ENCODE measurements around the gene CHD3.
A peak's percentile ranks its signal among the peaks of the same experiment; 100 is the strongest.

Gene CHD3

DNA sequence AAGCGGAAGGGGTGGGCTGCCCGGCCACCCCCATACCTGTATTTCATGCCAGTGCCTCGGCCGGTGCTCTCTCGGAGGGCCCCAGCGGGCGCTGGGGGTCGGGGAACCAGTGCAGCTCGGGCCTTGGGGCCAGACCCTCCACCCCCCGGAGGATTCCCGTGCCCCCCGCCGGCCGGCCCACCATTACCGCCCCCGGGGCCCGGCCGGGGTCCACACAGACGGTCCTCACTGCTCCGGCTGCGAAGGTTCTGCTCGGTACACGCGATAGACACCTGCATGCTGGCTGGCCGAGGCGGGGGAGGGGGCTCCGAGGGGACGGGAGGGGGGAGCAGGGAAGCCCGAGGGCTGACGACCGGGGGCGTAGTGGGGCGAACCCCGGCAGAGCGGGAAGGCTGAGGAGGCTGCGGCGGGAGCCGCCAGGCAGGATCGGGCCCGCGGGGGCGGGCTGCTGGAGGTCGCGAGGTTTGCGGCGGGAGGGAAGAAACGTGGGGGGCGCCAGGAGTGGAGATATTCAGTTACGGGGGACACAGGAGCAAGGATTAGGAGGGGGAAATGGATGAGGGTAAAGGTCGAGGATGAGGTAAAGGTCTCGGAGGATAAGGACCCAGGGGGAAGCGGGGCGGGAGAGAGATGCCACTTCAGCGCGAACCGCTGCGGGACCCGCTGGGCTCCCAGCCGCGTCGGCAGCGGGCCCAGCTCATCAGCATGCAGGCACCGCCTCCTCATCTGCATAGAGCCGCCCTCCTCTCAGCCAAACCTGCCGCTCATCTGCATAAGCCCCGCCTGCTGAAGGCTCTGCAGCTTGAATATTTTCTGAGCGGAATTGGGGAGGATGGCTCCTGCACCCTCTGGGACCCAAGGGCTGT, 40.8 kb downstream of the CHD3 start, which contains the start of gene KCNAB3:
Gene KCNAB3, minus strand, starts transcription at position 699 of the 866 bp plus-strand sequence. Its CDS starts 421 bp downstream, at position 278.
- Histone ChIP-seq H3K9ac (ENCODE audit: low read length) (no peak within 1 kb of the TSS), H3K36me3 (ENCODE audit: control insufficient read depth, insufficient read depth, low read length, severe bottlenecking) (no peaks in the 10 kb centered on the region), H3K9me3 (ENCODE audit: control insufficient read depth, low read length) (no peaks in the 10 kb centered on the region), H3K27me3 (replicated peaks; ENCODE audit: control insufficient read depth, insufficient read depth, low read length) (no peaks in the 10 kb centered on the region), H3K4me1 (ENCODE audit: control insufficient read depth, insufficient read depth, low read length) (peaks cover 24% of the 10 kb centered on the region), H3K4me3 (ENCODE audit: low read length) (peak within 1 kb of the TSS; percentile 99)
- DNase-seq (ENCODE audit: low read depth) = peak; percentile 89

DNA sequence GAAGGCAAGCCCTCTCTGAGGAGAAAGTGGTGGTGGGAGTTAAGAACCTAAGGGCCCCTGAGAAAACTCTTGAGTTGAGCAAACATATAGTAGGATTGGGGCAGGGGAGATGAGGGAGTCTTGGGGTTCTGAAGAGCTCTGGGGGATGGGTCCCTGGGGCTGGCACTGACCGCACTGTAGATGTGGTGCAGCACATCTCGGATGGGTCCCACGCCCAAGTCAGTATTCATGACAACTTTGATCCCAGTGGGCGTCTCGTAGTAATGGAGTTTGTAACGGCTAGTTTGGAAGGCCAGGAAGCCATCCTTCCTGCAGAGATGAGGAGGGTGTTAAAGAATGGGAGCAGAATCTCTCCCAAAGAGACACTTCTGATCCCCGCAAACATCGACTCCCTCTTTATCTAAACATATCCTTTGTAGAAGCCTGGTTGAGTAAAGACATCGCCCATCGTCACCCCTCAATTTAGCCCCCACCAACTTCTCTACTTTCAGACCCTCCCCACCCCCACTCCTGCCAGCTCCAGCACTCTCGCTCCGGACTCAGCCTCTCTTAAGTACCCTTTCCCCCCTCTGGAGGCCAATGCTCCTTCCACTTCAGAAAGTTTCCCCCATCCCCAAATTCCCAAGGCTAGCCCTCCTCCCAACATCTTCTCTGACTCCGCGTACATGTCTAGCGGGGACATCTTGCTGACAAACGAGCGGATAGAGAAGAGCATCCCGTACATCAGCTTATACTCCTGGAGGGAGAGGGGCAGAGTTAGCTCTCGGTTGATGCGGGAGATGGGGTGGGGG, 42.4 kb downstream of the CHD3 start:
- Histone ChIP-seq H3K9me3 (ENCODE audit: control insufficient read depth, low read length) (no peaks in the 10 kb centered on the region), H3K9ac (ENCODE audit: low read length) (peak overlapping the region; percentile 95), H3K36me3 (ENCODE audit: control insufficient read depth, insufficient read depth, low read length, severe bottlenecking) (peaks cover 6% of the 10 kb centered on the region), H3K4me1 (ENCODE audit: control insufficient read depth, insufficient read depth, low read length) (peaks cover 24% of the 10 kb centered on the region), H3K27me3 (replicated peaks; ENCODE audit: control insufficient read depth, insufficient read depth, low read length) (no peaks in the 10 kb centered on the region), H3K4me3 (ENCODE audit: low read length) (peak overlapping the region; percentile 99)
- peak; percentile 19 for DNase-seq (ENCODE audit: low read depth)

DNA sequence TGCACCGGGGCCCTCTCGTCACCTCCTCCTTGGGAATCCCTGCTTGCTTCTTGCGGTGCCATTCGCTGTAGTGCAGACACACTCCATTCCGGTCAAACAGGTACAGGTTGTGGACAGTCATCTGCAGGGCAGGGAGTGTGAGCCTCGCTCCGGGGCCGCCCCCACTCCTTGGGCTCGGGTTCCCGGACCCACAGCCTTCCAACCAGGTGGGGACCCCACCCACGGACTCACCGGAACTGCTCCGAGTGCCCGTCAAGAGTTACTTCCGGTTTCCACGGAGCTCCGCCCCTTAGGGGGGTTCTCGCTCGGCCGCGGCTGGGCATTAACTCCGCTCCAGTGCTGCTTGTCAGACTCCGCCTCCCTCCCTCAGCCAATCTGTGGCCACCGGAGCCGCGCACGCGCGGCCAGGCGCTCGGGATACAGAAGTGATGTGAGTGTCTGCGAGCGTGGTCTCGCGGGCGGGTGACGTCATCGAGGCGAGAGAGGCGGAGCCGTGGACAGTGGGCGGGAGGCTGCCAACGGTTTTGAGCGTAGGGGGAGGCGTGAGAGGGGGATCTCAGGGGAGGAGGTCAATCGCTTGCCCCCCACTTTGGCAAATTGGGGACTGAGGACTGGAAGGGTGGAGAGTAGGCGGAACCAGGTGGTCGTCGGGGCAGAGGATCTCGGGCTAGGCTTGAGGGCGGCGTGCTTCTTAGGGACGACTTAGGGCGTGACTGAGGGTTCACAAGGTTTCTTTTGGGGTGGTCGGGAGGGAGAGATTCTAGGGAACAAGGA, 43.3 kb downstream of the CHD3 start, which contains the start of the genes CNTROB and TRAPPC1:
Gene CNTROB, plus strand, starts transcription at position 498 of the 774 bp plus-strand sequence. CDS start 874 bp downstream, outside the sequence.
Gene TRAPPC1, minus strand, starts transcription at position 238 of the 774 bp plus-strand sequence. Its CDS starts 117 bp downstream, at position 121.
- Histone ChIP-seq H3K4me1 (ENCODE audit: control insufficient read depth, insufficient read depth, low read length) (peaks cover 24% of the 10 kb centered on the region), H3K9me3 (ENCODE audit: control insufficient read depth, low read length) (no peaks in the 10 kb centered on the region), H3K9ac (ENCODE audit: low read length) (peak within 1 kb of the TSS; percentile 95), H3K27me3 (replicated peaks; ENCODE audit: control insufficient read depth, insufficient read depth, low read length) (no peaks in the 10 kb centered on the region), H3K36me3 (ENCODE audit: control insufficient read depth, insufficient read depth, low read length, severe bottlenecking) (peaks cover 15% of the 10 kb centered on the region), H3K4me3 (ENCODE audit: low read length) (peak within 1 kb of the TSS; percentile 99)
- DNase-seq (ENCODE audit: low read depth) = peak; percentile 100

DNA sequence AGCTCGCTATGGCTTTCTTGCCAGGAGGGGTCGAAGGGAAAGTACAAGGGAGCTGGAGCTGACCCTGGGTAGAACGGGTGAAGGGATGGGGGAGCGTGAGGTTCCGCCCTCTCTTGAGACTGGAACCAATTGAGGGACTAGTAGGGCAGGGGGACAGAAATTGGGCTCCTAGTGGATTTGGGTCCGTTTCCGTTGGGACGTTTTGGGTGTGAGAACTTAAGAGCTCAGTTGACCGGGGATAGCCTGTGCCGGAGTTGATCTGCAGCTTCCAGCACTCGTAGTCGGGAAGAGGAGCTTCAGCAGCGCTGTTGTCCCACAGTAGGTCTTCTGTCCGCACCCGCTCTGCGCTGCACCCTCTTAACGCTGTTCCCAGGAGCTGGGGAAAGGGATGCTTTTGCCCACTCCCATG, 43.9 kb downstream of the CHD3 start:
- Histone ChIP-seq H3K27me3 (replicated peaks; ENCODE audit: control insufficient read depth, insufficient read depth, low read length) (no peaks in the 10 kb centered on the region), H3K9ac (ENCODE audit: low read length) (peak overlapping the region; percentile 95), H3K4me1 (ENCODE audit: control insufficient read depth, insufficient read depth, low read length) (peaks cover 24% of the 10 kb centered on the region), H3K36me3 (ENCODE audit: control insufficient read depth, insufficient read depth, low read length, severe bottlenecking) (peaks cover 19% of the 10 kb centered on the region), H3K4me3 (ENCODE audit: low read length) (peak overlapping the region; percentile 99), H3K9me3 (ENCODE audit: control insufficient read depth, low read length) (no peaks in the 10 kb centered on the region)
- DNase-seq (ENCODE audit: low read depth) = peak; percentile 61

DNA sequence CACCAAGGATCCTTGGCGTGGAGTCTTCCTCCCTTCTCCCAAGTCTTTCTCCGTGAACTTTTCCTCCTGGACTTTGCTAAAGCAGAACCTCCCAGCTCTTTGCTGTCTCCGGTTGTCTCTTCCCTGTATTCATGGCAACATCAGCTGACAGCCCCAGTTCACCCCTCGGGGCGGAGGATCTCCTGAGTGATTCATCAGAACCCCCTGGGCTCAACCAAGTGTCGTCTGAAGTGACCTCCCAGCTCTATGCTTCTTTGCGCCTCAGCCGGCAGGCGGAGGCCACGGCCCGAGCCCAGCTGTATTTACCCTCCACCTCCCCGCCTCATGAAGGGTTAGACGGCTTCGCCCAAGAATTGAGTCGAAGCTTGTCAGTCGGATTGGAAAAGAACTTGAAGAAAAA, 44.4 kb downstream of the CHD3 start:
- H3K9ac ChIP-seq (ENCODE audit: low read length) = peak overlapping the region; percentile 95
- no peaks in the 10 kb centered on the region for H3K27me3 ChIP-seq (replicated peaks; ENCODE audit: control insufficient read depth, insufficient read depth, low read length)
- peaks cover 24% of the 10 kb centered on the region for H3K4me1 ChIP-seq (ENCODE audit: control insufficient read depth, insufficient read depth, low read length)
- peak; percentile 60 for DNase-seq (ENCODE audit: low read depth)
- H3K4me3 ChIP-seq (ENCODE audit: low read length) = peak overlapping the region; percentile 99
- no peaks in the 10 kb centered on the region for H3K9me3 ChIP-seq (ENCODE audit: control insufficient read depth, low read length)
- H3K36me3 ChIP-seq (ENCODE audit: control insufficient read depth, insufficient read depth, low read length, severe bottlenecking) = peaks cover 19% of the 10 kb centered on the region

DNA sequence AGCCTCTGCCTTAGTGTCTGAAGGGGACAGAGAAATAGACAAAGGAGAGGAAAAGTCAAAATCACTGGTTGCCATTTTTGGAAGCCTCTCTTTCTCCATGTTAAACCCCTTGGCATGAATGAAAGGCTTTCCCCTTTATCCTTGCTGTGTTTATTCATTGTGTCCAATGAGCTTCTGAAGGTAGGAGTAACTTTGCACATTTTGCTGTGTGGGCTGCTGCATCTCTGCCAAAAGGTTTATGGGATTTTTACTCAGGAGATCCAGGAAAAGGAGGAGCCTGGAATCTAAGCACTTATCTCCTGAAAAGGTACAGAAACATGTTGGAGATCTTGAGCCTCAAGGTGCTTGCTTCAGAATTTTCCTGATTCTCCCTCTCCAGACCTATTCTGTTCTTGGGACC, 47.3 kb downstream of the CHD3 start:
- H3K4me3 ChIP-seq (ENCODE audit: low read length) = no peak overlapping the region
- H3K36me3 ChIP-seq (ENCODE audit: control insufficient read depth, insufficient read depth, low read length, severe bottlenecking) = peaks cover 40% of the 10 kb centered on the region
- no peak for DNase-seq (ENCODE audit: low read depth)
- peaks cover 20% of the 10 kb centered on the region for H3K4me1 ChIP-seq (ENCODE audit: control insufficient read depth, insufficient read depth, low read length)
- no peak overlapping the region for H3K9ac ChIP-seq (ENCODE audit: low read length)
- no peaks in the 10 kb centered on the region for H3K27me3 ChIP-seq (replicated peaks; ENCODE audit: control insufficient read depth, insufficient read depth, low read length)
- H3K9me3 ChIP-seq (ENCODE audit: control insufficient read depth, low read length) = no peaks in the 10 kb centered on the region

DNA sequence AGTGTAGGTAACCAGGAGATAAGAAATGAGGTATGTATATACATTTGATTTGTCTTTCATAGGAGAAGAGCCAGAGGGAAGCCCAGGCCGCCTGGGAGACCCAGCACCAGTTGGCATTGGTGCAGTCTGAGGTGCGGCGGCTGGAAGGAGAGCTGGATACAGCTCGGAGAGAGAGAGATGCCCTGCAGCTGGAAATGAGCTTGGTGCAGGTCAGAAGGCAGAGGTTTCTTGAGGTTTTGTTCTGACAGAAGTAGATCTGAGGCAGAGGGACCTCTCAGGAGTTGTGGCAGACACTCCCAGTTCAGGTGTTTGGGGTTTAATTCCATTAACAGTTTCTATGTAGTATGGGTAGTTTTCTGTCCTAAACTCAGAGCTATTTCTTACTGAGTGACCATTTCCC, 51.4 kb downstream of the CHD3 start:
- Histone ChIP-seq H3K27me3 (replicated peaks; ENCODE audit: control insufficient read depth, insufficient read depth, low read length) (no peaks in the 10 kb centered on the region), H3K4me3 (ENCODE audit: low read length) (no peak overlapping the region), H3K9me3 (ENCODE audit: control insufficient read depth, low read length) (no peaks in the 10 kb centered on the region), H3K36me3 (ENCODE audit: control insufficient read depth, insufficient read depth, low read length, severe bottlenecking) (peaks cover 73% of the 10 kb centered on the region), H3K4me1 (ENCODE audit: control insufficient read depth, insufficient read depth, low read length) (no peaks in the 10 kb centered on the region), H3K9ac (ENCODE audit: low read length) (no peak overlapping the region)
- DNase-seq (ENCODE audit: low read depth) = no peak

DNA sequence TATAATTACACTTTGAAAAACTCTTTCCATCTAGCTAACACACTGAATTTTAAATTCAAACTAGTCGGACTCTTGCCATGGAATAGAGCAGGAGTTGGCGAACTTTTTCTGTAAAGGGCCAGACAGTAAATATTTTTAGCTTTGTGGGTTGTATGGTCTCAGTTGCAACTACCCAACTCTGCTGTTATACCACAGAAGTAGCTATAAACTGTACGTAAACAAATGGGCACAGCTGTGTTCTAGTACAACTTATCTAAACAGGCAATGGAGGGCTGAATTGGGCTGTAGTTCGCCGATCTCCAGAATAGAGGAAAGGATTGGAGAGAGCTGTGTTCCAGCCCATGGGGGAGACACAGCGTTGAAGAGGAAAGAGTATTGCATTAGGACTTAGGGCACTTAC, 52.2 kb downstream of the CHD3 start:
- no peak for DNase-seq (ENCODE audit: low read depth)
- Histone ChIP-seq H3K36me3 (ENCODE audit: control insufficient read depth, insufficient read depth, low read length, severe bottlenecking) (peaks cover 75% of the 10 kb centered on the region), H3K27me3 (replicated peaks; ENCODE audit: control insufficient read depth, insufficient read depth, low read length) (no peaks in the 10 kb centered on the region)

DNA sequence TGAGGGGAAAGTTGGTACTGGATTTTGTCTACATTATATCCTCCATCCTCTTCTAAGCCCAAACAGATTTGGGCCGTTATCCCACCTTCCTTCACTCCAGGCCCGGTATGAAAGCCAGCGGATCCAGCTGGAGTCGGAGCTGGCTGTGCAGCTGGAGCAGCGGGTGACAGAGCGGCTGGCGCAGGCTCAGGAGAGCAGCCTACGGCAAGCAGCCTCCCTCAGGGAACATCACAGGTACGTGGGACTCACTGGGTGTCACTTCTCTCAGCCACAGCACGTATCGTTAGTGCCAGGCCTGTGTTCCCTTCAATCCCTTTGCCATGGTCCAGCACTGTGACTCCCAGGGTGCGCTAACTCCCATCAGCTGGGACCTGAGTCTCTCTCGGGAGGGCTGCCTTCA, 54.7 kb downstream of the CHD3 start:
- peaks cover 9% of the 10 kb centered on the region for H3K4me1 ChIP-seq (ENCODE audit: control insufficient read depth, insufficient read depth, low read length)
- H3K36me3 ChIP-seq (ENCODE audit: control insufficient read depth, insufficient read depth, low read length, severe bottlenecking) = peaks cover 76% of the 10 kb centered on the region
- no peak for DNase-seq (ENCODE audit: low read depth)
- H3K4me3 ChIP-seq (ENCODE audit: low read length) = no peak overlapping the region
- H3K9me3 ChIP-seq (ENCODE audit: control insufficient read depth, low read length) = no peaks in the 10 kb centered on the region
- H3K27me3 ChIP-seq (replicated peaks; ENCODE audit: control insufficient read depth, insufficient read depth, low read length) = no peaks in the 10 kb centered on the region
- H3K9ac ChIP-seq (ENCODE audit: low read length) = no peak overlapping the region

More for the DNA sequence above, 52.2 kb downstream of the CHD3 start:
- no peak overlapping the region for H3K4me3 ChIP-seq (ENCODE audit: low read length)
- no peaks in the 10 kb centered on the region for H3K4me1 ChIP-seq (ENCODE audit: control insufficient read depth, insufficient read depth, low read length)
- no peak overlapping the region for H3K9ac ChIP-seq (ENCODE audit: low read length)
- no peaks in the 10 kb centered on the region for H3K9me3 ChIP-seq (ENCODE audit: control insufficient read depth, low read length)

DNA sequence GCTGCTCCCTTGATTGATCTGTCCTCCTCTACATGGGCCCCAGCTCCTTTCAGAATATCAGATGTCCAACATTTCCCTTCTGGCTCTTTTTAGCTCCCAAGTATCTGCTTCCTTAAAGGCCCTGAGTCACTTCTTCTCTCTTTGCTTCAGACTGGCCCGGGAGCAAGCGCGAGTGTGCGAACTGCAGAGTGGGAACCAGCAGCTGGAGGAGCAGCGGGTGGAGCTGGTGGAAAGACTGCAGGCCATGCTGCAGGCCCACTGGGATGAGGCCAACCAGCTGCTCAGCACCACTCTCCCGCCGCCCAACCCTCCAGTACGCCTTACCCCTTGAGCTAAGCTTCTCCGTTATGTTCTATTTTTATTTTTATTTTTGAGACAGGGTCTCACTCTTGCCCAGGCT, 55.7 kb downstream of the CHD3 start:
- Histone ChIP-seq H3K27me3 (replicated peaks; ENCODE audit: control insufficient read depth, insufficient read depth, low read length) (no peaks in the 10 kb centered on the region), H3K36me3 (ENCODE audit: control insufficient read depth, insufficient read depth, low read length, severe bottlenecking) (peaks cover 82% of the 10 kb centered on the region), H3K9ac (ENCODE audit: low read length) (no peak overlapping the region), H3K4me1 (ENCODE audit: control insufficient read depth, insufficient read depth, low read length) (peaks cover 9% of the 10 kb centered on the region), H3K9me3 (ENCODE audit: control insufficient read depth, low read length) (no peaks in the 10 kb centered on the region), H3K4me3 (ENCODE audit: low read length) (no peak overlapping the region)
- no peak for DNase-seq (ENCODE audit: low read depth)

All from adipocyte (in vitro differentiated cells).